SU-DHL-6 (cell line): Measurements from ENCODE around the gene TES.

Experiments
- EZH2phosphoT487 ChIP-seq: fragments of 200-600 bp; sonication (generic), shearing (Covaris generic); conservative IDR thresholded peaks from 2 replicates; pipeline ENCODE4 v1.6.1; 2018; ENCODE audit warnings: mild to moderate bottlenecking, antibody characterized with exemption, low read length, moderate library complexity, mixed read lengths
- TF ChIP-seq, protein P1 (sequence below): fragments of 200-600 bp; sonication (generic); IDR thresholded peaks from one replicate; pipeline ENCODE4 v1.5.1; 2017; ENCODE audit warnings: antibody characterized with exemption, mild to moderate bottlenecking, low read length, moderate library complexity; ENCODE audit not compliant: insufficient read depth, poor library complexity, severe bottlenecking

DNA sequence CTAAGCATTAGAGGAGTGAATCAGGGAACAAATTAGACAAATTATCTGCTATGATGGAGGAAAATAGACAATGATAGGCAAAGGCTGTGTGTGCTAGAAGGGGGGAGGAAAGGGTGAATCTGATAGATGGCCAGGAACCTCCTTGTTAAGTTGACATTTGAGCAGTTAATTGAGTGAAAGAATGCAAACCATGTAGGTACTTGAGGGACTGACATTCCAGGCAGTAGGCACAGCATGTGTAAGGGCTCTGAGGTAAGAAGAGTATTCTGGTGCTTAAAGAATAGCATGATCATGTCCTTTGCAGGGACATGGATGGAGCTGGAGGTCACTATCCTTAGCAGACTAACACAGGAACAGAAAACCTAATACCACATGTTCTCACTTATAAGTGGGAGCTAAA, 48.6 kb upstream of the TES start:
- TF ChIP-seq, protein P1, sequence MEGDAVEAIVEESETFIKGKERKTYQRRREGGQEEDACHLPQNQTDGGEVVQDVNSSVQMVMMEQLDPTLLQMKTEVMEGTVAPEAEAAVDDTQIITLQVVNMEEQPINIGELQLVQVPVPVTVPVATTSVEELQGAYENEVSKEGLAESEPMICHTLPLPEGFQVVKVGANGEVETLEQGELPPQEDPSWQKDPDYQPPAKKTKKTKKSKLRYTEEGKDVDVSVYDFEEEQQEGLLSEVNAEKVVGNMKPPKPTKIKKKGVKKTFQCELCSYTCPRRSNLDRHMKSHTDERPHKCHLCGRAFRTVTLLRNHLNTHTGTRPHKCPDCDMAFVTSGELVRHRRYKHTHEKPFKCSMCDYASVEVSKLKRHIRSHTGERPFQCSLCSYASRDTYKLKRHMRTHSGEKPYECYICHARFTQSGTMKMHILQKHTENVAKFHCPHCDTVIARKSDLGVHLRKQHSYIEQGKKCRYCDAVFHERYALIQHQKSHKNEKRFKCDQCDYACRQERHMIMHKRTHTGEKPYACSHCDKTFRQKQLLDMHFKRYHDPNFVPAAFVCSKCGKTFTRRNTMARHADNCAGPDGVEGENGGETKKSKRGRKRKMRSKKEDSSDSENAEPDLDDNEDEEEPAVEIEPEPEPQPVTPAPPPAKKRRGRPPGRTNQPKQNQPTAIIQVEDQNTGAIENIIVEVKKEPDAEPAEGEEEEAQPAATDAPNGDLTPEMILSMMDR: no peak
- no peak for TF ChIP-seq EZH2phosphoT487
